NCI-H446 (cell line): ENCODE measurements around the gene IL10RA.

ENCODE experiments used
- DNase-seq, 2 experiments: peaks; one replicate each; lab custom pipeline; 2025; lab: John Stamatoyannopoulos, UW

Gene IL10RA

GRCh38 chr11:117992136-117992535 lies 5.9 kb downstream of the IL10RA start:
- no peak for DNase-seq

GRCh38 chr11:117992620-117993019 lies 6.4 kb downstream of the IL10RA start:
- DNase-seq = no peak

- no peak for DNase-seq
These were observed 8.0 kb downstream of the IL10RA start for GRCh38 chr11:117993988-117994745.

GRCh38 chr11:117995472-117995871 lies 9.3 kb downstream of the IL10RA start:
- DNase-seq = no peak

GRCh38 chr11:117996058-117996457 lies 9.9 kb downstream of the IL10RA start:
- DNase-seq = no peak

- no peak for DNase-seq
These were observed 11.2 kb downstream of the IL10RA start for GRCh38 chr11:117997406-117997805.

- DNase-seq = no peak
These were observed 11.8 kb downstream of the IL10RA start for GRCh38 chr11:117997823-117998579.

- DNase-seq = no peak
These were observed 12.6 kb downstream of the IL10RA start for GRCh38 chr11:117998664-117999353.

- DNase-seq = no peak
These were observed 13.3 kb downstream of the IL10RA start for GRCh38 chr11:117999354-117999993.

GRCh38 chr11:118000067-118000849 lies 14.1 kb downstream of the IL10RA start:
- no peak for DNase-seq

GRCh38 chr11:118000850-118001228 lies 14.6 kb downstream of the IL10RA start:
- no peak for DNase-seq

GRCh38 chr11:118001494-118001971 lies 15.3 kb downstream of the IL10RA start:
- no peak for DNase-seq

GRCh38 chr11:118002010-118002540 lies 15.9 kb downstream of the IL10RA start:
- DNase-seq = no peak

GRCh38 chr11:118002541-118003423 lies 16.6 kb downstream of the IL10RA start:
- no peak for DNase-seq

- DNase-seq = no peak
These were observed 17.3 kb downstream of the IL10RA start for GRCh38 chr11:118003456-118003855.

GRCh38 chr11:118004543-118005223 lies 18.5 kb downstream of the IL10RA start:
- no peak for DNase-seq

- no peak for DNase-seq
These were observed 19.3 kb downstream of the IL10RA start for GRCh38 chr11:118005224-118006152.

GRCh38 chr11:118006153-118006534 lies 19.9 kb downstream of the IL10RA start:
- no peak for DNase-seq
